22Rv1 (cell line): ENCODE results near the gene PLEKHA6.

Source experiments
- CTCF ChIP-seq: fragments of 450-650 bp; IDR thresholded peaks from 2 replicates; pipeline ENCODE4 v1.5.1; 2017; ENCODE audit warnings: mild to moderate bottlenecking
- ZFX ChIP-seq: fragments of 450-650 bp; IDR thresholded peaks from 2 replicates; pipeline ENCODE4 v1.6.1; 2017; ENCODE audit warnings: antibody characterized with exemption, borderline replicate concordance

- TF ChIP-seq CTCF (no peak), ZFX (no peak)
These were observed 110.8 kb downstream of the PLEKHA6 start for GRCh38 chr1:204248954-204249353.
